Placental pericyte (primary cell): Measurements from ENCODE around the gene ACOT11. TPM values are rescaled to one million over a fixed set of nuclear protein-coding genes. Genes with fewer than 3 reads are reported as not detected.

Source experiments
- small RNA-seq: library from RNA; depleted of rRNA; stranded (forward); fragments of <200 nt; gene quantifications from one replicate; pipeline ENCODE3, GENCODE V24; 2012; ENCODE audit warnings: low replicate concordance
- total RNA-seq: library from RNA; depleted of rRNA; stranded (reverse); fragments of >200 nt; gene quantifications from 2 replicates; pipeline ENCODE4 v1.2.3, GENCODE V29; 2012

Gene ACOT11
- 1.5 and 2.1 TPM in 2 replicates for total RNA-seq

GRCh38 chr1:54547601-54548388, at the start of gene ACOT11:
Gene ACOT11, plus strand, starts transcription at chr1:54548228. Its CDS starts 82 bp downstream, at chr1:54548310.

GRCh38 chr1:54623216-54624007, 75.4 kb downstream of the ACOT11 start, which contains the start of gene FAM151A:
Gene FAM151A, minus strand, starts transcription at chr1:54623525. Its CDS starts 130 bp downstream, at chr1:54623395.

GRCh38 chr1:54640863-54641836, 93.1 kb downstream of the ACOT11 start, which contains the start of gene MROH7:
Gene MROH7, plus strand, starts transcription at chr1:54641786. Its CDS starts 11,141 bp downstream, at chr1:54652927.

Small RNA genes lying within 50 kb of the gene (small RNA-seq; reads per million reads assigned to genes)
- not detected for gene AC099796.2

Other genes with a start within 250 kb of the ACOT11 start
- gene SSBP3, start 141.8 kb upstream of the ACOT11 start, total RNA-seq = 13.8 and 17.2 TPM in 2 replicates
- gene FAM151A, start 75.3 kb downstream of the ACOT11 start, total RNA-seq = not detected in 2 replicates
- not detected in 2 replicates for gene MROH7, start 93.6 kb downstream of the ACOT11 start, total RNA-seq
- gene TTC4, start 167.6 kb downstream of the ACOT11 start, total RNA-seq = 17.5 and 25.3 TPM in 2 replicates
- 7.4 and 8.7 TPM in 2 replicates for gene PARS2, start 216.3 kb downstream of the ACOT11 start, total RNA-seq